ENCODE measurements around the gene RPS18. TPM values are rescaled to one million over a fixed set of nuclear protein-coding genes. Genes with fewer than 3 reads are reported as not detected.
"Not testable (repeated sequence)": the region's sequence is repeated elsewhere in the genome, so short reads cannot be mapped to it uniquely, and the experiment has no call there.

Gene RPS18
- total RNA-seq, 2 donors from 2014 or later, result 3,349 to 4,633 TPM

GRCh38 chr6:33251395-33252012 lies 20.4 kb upstream of the RPS18 start:
- Mint-ChIP-seq H3K27me3 (no peaks in the 10 kb centered on the region), H3K36me3 (ENCODE audit: low read depth) (peaks cover 56% of the 10 kb centered on the region), H3K4me3 (peak overlapping the region; percentile 87), H3K9me3 (no peaks in the 10 kb centered on the region), H3K4me1 (peaks cover 31% of the 10 kb centered on the region), H3K27ac (peak overlapping the region; percentile 93)
- ATAC-seq (replicated peaks), result no peak

- H3K36me3 Mint-ChIP-seq (ENCODE audit: low read depth), result peaks cover 65% of the 10 kb centered on the region
- no peak for ATAC-seq (replicated peaks)
- peak overlapping the region; percentile 66 for H3K27ac Mint-ChIP-seq
- H3K9me3 Mint-ChIP-seq, result no peaks in the 10 kb centered on the region
- no peak overlapping the region for H3K4me3 Mint-ChIP-seq
- peaks cover 31% of the 10 kb centered on the region for H3K4me1 Mint-ChIP-seq
- no peaks in the 10 kb centered on the region for H3K27me3 Mint-ChIP-seq
Measured at GRCh38 chr6:33252759-33253158, 19.1 kb upstream of the RPS18 start.

GRCh38 chr6:33254591-33254990 lies 17.3 kb upstream of the RPS18 start:
- Mint-ChIP-seq H3K4me3 (no peak overlapping the region), H3K4me1 (peaks cover 25% of the 10 kb centered on the region), H3K27me3 (no peaks in the 10 kb centered on the region), H3K9me3 (no peaks in the 10 kb centered on the region), H3K27ac (no peak overlapping the region), H3K36me3 (ENCODE audit: low read depth) (peaks cover 75% of the 10 kb centered on the region)
- no peak for ATAC-seq (replicated peaks)

DNA sequence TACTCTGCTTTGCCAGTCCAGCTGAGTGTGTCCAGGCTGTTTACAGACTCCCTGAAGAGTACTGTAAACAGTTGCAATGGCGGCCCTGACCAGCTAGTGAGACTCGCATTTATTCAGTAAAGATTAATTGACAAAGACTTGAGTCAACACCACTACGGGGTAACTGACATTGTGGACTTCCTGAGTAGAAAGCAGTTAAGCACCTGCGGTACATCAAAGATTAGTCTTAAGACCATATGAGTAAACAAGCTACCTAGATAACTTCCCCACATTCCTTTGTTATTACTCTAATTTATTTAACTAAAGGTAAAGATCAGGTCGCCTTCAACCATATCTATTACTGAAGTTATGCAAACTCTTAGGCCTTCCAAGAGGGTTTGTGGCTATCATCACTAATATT lies 12.8 kb upstream of the RPS18 start:
- no peak overlapping the region for H3K4me3 Mint-ChIP-seq
- no peak for ATAC-seq (replicated peaks)
- no peak overlapping the region for H3K27ac Mint-ChIP-seq
- no peaks in the 10 kb centered on the region for H3K4me1 Mint-ChIP-seq
- no peaks in the 10 kb centered on the region for H3K9me3 Mint-ChIP-seq
- peaks cover 81% of the 10 kb centered on the region for H3K36me3 Mint-ChIP-seq (ENCODE audit: low read depth)
- no peaks in the 10 kb centered on the region for H3K27me3 Mint-ChIP-seq

- not testable (repeated sequence) for ATAC-seq (replicated peaks); H3K27me3 Mint-ChIP-seq; H3K4me1 Mint-ChIP-seq; H3K4me3 Mint-ChIP-seq; H3K9me3 Mint-ChIP-seq
- Mint-ChIP-seq H3K27ac (peak overlapping the region; percentile 50), H3K36me3 (ENCODE audit: low read depth) (peaks cover 96% of the 10 kb centered on the region)
Measured at GRCh38 chr6:33262490-33262889, 9.4 kb upstream of the RPS18 start.

- no peaks in the 10 kb centered on the region for H3K9me3 Mint-ChIP-seq
- no peak overlapping the region for H3K27ac Mint-ChIP-seq
- no peaks in the 10 kb centered on the region for H3K27me3 Mint-ChIP-seq
- no peaks in the 10 kb centered on the region for H3K4me1 Mint-ChIP-seq
- no peak overlapping the region for H3K4me3 Mint-ChIP-seq
- ATAC-seq (replicated peaks), result no peak
- H3K36me3 Mint-ChIP-seq (ENCODE audit: low read depth), result peaks cover 100% of the 10 kb centered on the region
Measured at GRCh38 chr6:33264015-33264414, 7.9 kb upstream of the RPS18 start.

- Mint-ChIP-seq H3K4me3 (peak overlapping the region; percentile 88), H3K27me3 (no peaks in the 10 kb centered on the region), H3K36me3 (ENCODE audit: low read depth) (peaks cover 92% of the 10 kb centered on the region), H3K27ac (peak overlapping the region; percentile 96), H3K4me1 (peaks cover 33% of the 10 kb centered on the region), H3K9me3 (no peaks in the 10 kb centered on the region)
- ATAC-seq (replicated peaks), result peak; percentile 1
Measured at GRCh38 chr6:33271117-33271467, 783 bp upstream of the RPS18 start.

GRCh38 chr6:33272275-33273128 lies 627 bp downstream of the RPS18 start:
- Mint-ChIP-seq H3K9me3 (no peaks in the 10 kb centered on the region), H3K4me3 (peak overlapping the region; percentile 88), H3K27me3 (no peaks in the 10 kb centered on the region), H3K4me1 (peaks cover 39% of the 10 kb centered on the region), H3K27ac (peak overlapping the region; percentile 96), H3K36me3 (ENCODE audit: low read depth) (peaks cover 91% of the 10 kb centered on the region)
- ATAC-seq (replicated peaks), result peak; percentile 14

DNA sequence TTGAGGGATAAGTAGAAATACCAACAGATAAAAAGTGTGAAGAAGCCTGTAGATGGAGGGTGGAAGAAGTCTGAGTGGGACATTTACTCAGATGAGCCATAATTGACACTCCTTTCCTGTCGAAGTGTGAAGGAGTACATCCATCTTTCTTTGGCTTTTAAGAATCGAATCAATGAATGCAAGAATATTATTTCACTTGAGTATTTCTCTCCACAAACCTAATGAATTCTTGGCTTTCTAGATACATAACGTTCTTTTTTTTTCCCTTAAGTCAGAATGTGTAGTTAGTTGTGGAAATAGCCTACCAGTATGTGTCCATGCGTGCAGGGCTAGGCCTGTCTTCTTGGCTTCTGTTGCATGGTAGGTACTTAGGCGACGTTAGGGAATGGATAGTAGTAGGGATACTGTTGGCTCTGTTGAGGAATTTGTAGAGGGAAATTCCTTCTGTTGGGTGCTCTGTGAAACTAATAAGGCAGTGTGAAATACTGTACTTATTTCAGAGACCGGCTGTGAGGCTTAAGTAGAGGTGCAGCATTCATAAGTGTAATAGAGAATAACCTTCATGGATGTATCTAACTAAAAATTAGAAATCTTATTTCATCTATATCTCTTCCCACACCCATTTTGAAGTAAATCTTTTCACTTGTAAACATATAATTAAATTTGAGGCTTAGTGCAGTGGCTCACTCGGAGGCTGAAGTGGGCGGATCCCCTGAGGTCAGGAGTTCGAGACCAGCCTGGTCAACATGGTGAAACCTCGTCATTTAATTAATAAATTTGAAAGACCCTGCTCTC lies 1.5 kb downstream of the RPS18 start:
- H3K36me3 Mint-ChIP-seq (ENCODE audit: low read depth), result peaks cover 88% of the 10 kb centered on the region
- no peaks in the 10 kb centered on the region for H3K9me3 Mint-ChIP-seq
- no peak for ATAC-seq (replicated peaks)
- H3K27ac Mint-ChIP-seq, result peak overlapping the region; percentile 96
- no peaks in the 10 kb centered on the region for H3K27me3 Mint-ChIP-seq
- H3K4me1 Mint-ChIP-seq, result peaks cover 39% of the 10 kb centered on the region
- peak overlapping the region; percentile 88 for H3K4me3 Mint-ChIP-seq

DNA sequence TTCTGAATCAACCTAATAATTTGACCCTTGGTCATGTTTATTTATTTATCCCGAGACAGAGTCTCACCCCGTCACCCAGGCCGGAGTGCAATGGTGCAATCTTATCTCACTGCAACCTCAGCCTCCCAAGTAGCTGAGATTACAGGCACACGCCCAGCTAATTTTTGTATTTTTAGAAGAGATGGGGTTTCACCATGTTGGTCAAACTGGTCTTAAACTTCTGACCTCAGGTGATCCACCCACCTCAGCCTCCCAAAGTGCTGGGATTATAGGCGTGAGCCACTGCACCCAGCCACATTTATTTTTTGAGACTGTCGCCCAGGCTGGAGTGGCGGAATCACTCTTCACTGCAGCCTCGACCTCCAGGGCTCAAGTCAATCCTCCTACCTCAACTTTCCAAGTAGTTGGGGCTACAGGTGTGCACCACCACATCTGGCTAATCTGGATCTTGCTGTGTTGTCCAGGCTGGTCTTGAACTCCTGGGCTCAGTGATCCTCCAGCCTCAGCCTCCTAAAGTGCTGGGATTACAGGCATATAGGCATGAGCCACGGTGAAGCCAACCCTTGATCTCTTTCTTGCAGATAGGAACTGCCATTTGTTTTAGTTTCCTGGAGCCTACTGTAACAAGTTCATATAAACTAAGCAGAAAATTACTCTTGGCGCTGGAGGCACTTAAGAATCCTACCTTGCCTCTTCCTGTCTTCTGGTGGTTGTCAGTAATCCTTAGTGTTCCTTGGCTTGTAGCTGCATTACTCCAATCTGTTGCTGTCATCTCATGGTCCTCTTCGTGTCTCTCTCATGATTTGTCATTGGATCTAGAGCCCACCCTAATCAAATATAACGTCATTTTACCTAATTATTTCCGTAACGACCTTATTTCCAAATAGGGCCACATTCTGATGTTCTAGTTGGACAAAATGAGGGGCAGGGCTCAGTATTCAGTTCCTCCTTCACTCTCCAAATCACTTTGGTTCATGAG lies 2.3 kb downstream of the RPS18 start:
- H3K27ac Mint-ChIP-seq, result peak overlapping the region; percentile 96
- no peaks in the 10 kb centered on the region for H3K27me3 Mint-ChIP-seq
- no peak for ATAC-seq (replicated peaks)
- H3K4me1 Mint-ChIP-seq, result peaks cover 39% of the 10 kb centered on the region
- H3K4me3 Mint-ChIP-seq, result peak overlapping the region; percentile 88
- H3K9me3 Mint-ChIP-seq, result no peaks in the 10 kb centered on the region
- H3K36me3 Mint-ChIP-seq (ENCODE audit: low read depth), result peaks cover 84% of the 10 kb centered on the region

GRCh38 chr6:33275795-33276580 lies 4.1 kb downstream of the RPS18 start:
- H3K4me3 Mint-ChIP-seq, result peak overlapping the region; percentile 88
- peaks cover 26% of the 10 kb centered on the region for H3K4me1 Mint-ChIP-seq
- peak overlapping the region; percentile 96 for H3K27ac Mint-ChIP-seq
- not testable (repeated sequence) for H3K9me3 Mint-ChIP-seq; H3K27me3 Mint-ChIP-seq; ATAC-seq (replicated peaks)
- H3K36me3 Mint-ChIP-seq (ENCODE audit: low read depth), result peaks cover 80% of the 10 kb centered on the region

DNA sequence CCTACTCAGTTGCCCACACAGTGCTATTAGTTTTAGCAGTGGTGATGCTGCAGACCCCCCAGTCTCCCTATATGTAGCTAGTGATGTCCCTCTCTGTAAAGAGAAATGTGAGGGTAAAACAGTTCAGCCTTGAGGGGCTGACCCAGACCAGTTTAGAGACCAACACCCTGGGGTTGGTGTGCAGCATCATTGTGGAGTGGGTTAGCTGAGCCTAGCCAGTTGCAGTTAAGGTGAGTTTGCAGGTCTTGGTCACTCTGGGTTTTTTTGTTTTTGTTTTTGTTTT lies 4.6 kb downstream of the RPS18 start:
- peaks cover 26% of the 10 kb centered on the region for H3K4me1 Mint-ChIP-seq
- ATAC-seq (replicated peaks), result no peak
- peak overlapping the region; percentile 88 for H3K4me3 Mint-ChIP-seq
- H3K27me3 Mint-ChIP-seq, result no peaks in the 10 kb centered on the region
- peaks cover 79% of the 10 kb centered on the region for H3K36me3 Mint-ChIP-seq (ENCODE audit: low read depth)
- peak overlapping the region; percentile 96 for H3K27ac Mint-ChIP-seq
- no peaks in the 10 kb centered on the region for H3K9me3 Mint-ChIP-seq

DNA sequence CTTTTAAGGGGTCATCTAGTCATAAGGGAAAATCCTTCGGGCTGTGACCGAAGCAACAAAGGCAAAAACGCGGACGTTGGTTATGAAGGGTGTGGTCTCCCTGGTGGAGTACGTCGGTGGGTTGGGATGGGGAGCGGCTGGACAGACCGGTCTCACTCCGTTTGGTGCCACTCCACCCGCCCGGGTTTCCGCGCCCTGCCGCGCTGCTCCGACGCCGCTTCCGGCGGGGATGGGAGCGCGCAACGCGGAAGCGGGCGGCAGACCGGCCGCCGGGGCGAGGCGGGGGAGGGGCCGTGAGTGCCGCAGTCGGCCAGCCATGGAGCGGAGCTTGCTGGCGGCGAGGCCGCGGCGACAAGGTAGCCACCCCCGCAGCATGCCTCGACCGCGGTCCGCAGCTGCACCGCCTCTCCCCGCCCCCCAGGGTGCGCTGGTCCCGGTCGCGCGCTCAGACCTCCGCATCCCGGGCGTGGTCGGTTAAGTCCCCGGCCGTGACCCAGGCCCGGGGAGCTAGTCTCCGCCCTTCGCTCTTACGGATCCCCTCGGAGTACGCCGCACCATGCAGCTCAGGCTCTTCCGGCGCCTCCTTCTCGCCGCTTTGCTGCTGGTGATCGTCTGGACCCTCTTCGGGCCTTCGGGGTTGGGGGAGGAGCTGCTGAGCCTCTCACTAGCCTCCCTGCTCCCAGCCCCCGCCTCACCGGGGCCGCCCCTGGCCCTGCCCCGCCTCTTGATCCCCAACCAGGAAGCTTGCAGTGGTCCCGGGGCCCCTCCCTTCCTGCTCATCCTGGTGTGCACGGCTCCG lies 5.2 kb downstream of the RPS18 start, which contains the start of gene B3GALT4:
Gene B3GALT4 (plus strand): TSS at position 260 of the 799 bp plus-strand sequence. CDS start 297 bp downstream, at position 557.
- Mint-ChIP-seq H3K4me1 (peaks cover 26% of the 10 kb centered on the region), H3K36me3 (ENCODE audit: low read depth) (peaks cover 76% of the 10 kb centered on the region), H3K27me3 (no peaks in the 10 kb centered on the region), H3K27ac (peak within 1 kb of the TSS; percentile 96), H3K9me3 (no peaks in the 10 kb centered on the region), H3K4me3 (peak within 1 kb of the TSS; percentile 88)
- peak; percentile 79 for ATAC-seq (replicated peaks)

All from activated T-helper 17 cell treated with anti-CD3 and anti-CD28 coated beads, Interleukin-2, amount 50 U/mL, for 72 hours (primary cell).